ENCODE results near the gene IGSF21. TPM values are rescaled to one million over a fixed set of nuclear protein-coding genes. Genes with fewer than 3 reads are reported as not detected.

IGSF21 gene
- total RNA-seq, 1 donor: not detected

DNA sequence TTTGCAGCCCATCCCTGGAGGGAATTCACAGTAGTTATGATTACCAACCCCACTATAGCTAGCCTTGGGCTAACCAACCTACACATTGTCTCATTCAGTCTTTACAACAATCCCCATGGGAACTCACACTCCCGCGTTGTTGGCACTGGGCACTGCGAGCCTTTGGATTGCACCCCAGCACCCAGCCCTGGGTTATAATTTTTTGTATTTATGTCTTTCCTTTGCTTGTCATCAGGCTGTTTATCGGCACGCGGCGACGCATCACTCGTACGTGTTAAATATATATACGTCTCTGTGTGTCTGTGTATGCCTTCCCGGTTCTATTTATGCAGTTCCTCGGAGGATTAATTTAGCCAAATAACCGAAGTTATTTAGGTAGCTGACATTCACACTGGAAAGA is 47.2 kb upstream of the IGSF21 start:
- Histone ChIP-seq H3K4me1 (ENCODE audit: insufficient read depth, low read length) (no peaks in the 10 kb centered on the region), H3K9me3 (ENCODE audit: low read depth, low read length) (no peaks in the 10 kb centered on the region), H2AFZ (ENCODE audit: low read length) (no peak overlapping the region), H3K79me2 (ENCODE audit: insufficient read depth, low read length) (no peaks in the 10 kb centered on the region), H4K20me1 (ENCODE audit: insufficient read depth, low read length) (no peaks in the 10 kb centered on the region), H3K27ac (ENCODE audit: low read depth, low read length) (no peak overlapping the region), H3K36me3 (ENCODE audit: insufficient read depth, low read length) (no peaks in the 10 kb centered on the region), H3K27me3 (ENCODE audit: insufficient read depth, low read length) (no peaks in the 10 kb centered on the region), H3K4me3 (ENCODE audit: insufficient read depth, low read length) (no peak overlapping the region), H3K4me2 (ENCODE audit: insufficient read depth, low read length) (no peak overlapping the region)
- TF ChIP-seq CTCF (IDR thresholded peaks at IDR 0.05; ENCODE audit: extremely low read depth, low read depth, low read length): no peak
- DNase-seq (ENCODE audit: insufficient read length, low spot score, missing footprints): no peak

GRCh38 chr1:18062185-18062584 is 45.4 kb upstream of the IGSF21 start:
- Histone ChIP-seq H3K4me1 (ENCODE audit: insufficient read depth, low read length) (no peaks in the 10 kb centered on the region), H3K4me2 (ENCODE audit: insufficient read depth, low read length) (no peak overlapping the region), H3K9me3 (ENCODE audit: low read depth, low read length) (no peaks in the 10 kb centered on the region), H3K27me3 (ENCODE audit: insufficient read depth, low read length) (no peaks in the 10 kb centered on the region), H3K4me3 (ENCODE audit: insufficient read depth, low read length) (no peak overlapping the region), H4K20me1 (ENCODE audit: insufficient read depth, low read length) (no peaks in the 10 kb centered on the region), H3K79me2 (ENCODE audit: insufficient read depth, low read length) (no peaks in the 10 kb centered on the region), H2AFZ (ENCODE audit: low read length) (no peak overlapping the region), H3K36me3 (ENCODE audit: insufficient read depth, low read length) (no peaks in the 10 kb centered on the region), H3K27ac (ENCODE audit: low read depth, low read length) (no peak overlapping the region)
- DNase-seq (ENCODE audit: insufficient read length, low spot score, missing footprints): no peak
- TF ChIP-seq CTCF (IDR thresholded peaks at IDR 0.05; ENCODE audit: extremely low read depth, low read depth, low read length): no peak

DNA sequence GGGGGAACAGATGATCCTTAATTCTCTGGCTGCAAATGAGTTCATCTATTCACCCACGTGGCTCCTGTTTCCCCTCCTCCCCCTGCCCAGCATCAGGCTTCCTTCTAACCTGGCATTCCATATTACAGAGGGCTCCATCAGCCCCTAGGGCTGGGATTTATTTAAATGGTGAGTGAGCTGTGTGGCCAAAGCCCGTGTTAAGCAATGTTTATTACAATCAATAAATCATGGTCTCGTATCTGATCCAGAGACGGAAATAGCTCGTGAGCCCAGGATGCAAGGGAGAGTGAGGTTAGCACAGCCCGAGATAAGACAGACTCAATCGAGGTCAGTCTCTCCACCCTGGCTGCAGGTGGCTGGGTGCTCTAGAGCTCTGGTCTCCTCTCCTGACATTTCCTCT is 43.1 kb upstream of the IGSF21 start:
- no peak for TF ChIP-seq CTCF (IDR thresholded peaks at IDR 0.05; ENCODE audit: extremely low read depth, low read depth, low read length)
- H3K27ac ChIP-seq (ENCODE audit: low read depth, low read length): no peak overlapping the region
- H3K9me3 ChIP-seq (ENCODE audit: low read depth, low read length): no peaks in the 10 kb centered on the region
- no peak overlapping the region for H3K4me2 ChIP-seq (ENCODE audit: insufficient read depth, low read length)
- no peaks in the 10 kb centered on the region for H3K36me3 ChIP-seq (ENCODE audit: insufficient read depth, low read length)
- H3K27me3 ChIP-seq (ENCODE audit: insufficient read depth, low read length): no peaks in the 10 kb centered on the region
- H3K4me3 ChIP-seq (ENCODE audit: insufficient read depth, low read length): no peak overlapping the region
- no peaks in the 10 kb centered on the region for H3K79me2 ChIP-seq (ENCODE audit: insufficient read depth, low read length)
- no peaks in the 10 kb centered on the region for H4K20me1 ChIP-seq (ENCODE audit: insufficient read depth, low read length)
- no peaks in the 10 kb centered on the region for H3K4me1 ChIP-seq (ENCODE audit: insufficient read depth, low read length)
- H2AFZ ChIP-seq (ENCODE audit: low read length): no peak overlapping the region
- no peak for DNase-seq (ENCODE audit: insufficient read length, low spot score, missing footprints)

GRCh38 chr1:18066576-18066975 is 41.0 kb upstream of the IGSF21 start:
- no peaks in the 10 kb centered on the region for H3K4me1 ChIP-seq (ENCODE audit: insufficient read depth, low read length)
- no peak overlapping the region for H3K27ac ChIP-seq (ENCODE audit: low read depth, low read length)
- H3K4me3 ChIP-seq (ENCODE audit: insufficient read depth, low read length): no peak overlapping the region
- DNase-seq (ENCODE audit: insufficient read length, low spot score, missing footprints): no peak
- no peaks in the 10 kb centered on the region for H3K27me3 ChIP-seq (ENCODE audit: insufficient read depth, low read length)
- no peaks in the 10 kb centered on the region for H3K36me3 ChIP-seq (ENCODE audit: insufficient read depth, low read length)
- H3K9me3 ChIP-seq (ENCODE audit: low read depth, low read length): no peaks in the 10 kb centered on the region
- H2AFZ ChIP-seq (ENCODE audit: low read length): no peak overlapping the region
- no peaks in the 10 kb centered on the region for H4K20me1 ChIP-seq (ENCODE audit: insufficient read depth, low read length)
- no peak overlapping the region for H3K4me2 ChIP-seq (ENCODE audit: insufficient read depth, low read length)
- no peak for TF ChIP-seq CTCF (IDR thresholded peaks at IDR 0.05; ENCODE audit: extremely low read depth, low read depth, low read length)
- H3K79me2 ChIP-seq (ENCODE audit: insufficient read depth, low read length): no peaks in the 10 kb centered on the region
